ENCODE data around the gene AIM2. TPM values are rescaled to one million over a fixed set of nuclear protein-coding genes. Genes with fewer than 3 reads are reported as not detected.

AIM2 gene
- total RNA-seq, 4 donors from 2014 or later, result not detected

DNA sequence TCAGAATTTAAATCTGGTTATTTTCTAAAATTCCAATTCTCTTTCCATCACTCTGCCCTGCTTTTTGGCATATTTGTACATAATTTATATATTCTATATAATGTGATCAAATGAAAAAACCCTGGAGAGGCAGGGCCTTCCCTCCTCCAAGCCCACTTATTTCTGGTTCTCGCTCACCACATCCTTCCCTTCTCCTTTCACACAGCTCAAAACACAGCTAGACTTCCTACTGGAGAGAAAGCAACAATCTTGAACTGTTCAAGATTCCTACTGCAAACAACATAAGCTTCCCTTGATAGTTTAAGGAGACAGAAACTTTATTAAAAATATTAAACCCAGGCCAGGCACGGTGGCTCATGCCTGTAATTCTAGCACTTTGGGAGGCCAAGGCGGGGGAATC is 7.6 kb upstream of the AIM2 start:
- Histone ChIP-seq H3K36me3 (no peaks in the 10 kb centered on the region), H3K9me3 (no peaks in the 10 kb centered on the region), H3K27me3 (no peaks in the 10 kb centered on the region), H3K27ac (no peak overlapping the region), H3K4me3 (no peak overlapping the region), H3K4me1 (no peaks in the 10 kb centered on the region)
- TF ChIP-seq POLR2A (IDR thresholded peaks at IDR 0.05) (no peak), CTCF (IDR thresholded peaks at IDR 0.05 in 4 of 5, conservative IDR thresholded peaks at IDR 0.05 in 1 of 5) (no peak)
- ATAC-seq, result no peak
- no peak for DNase-seq
- intact Hi-C loops (cut with DNase I; ENCODE audit: low total_unique reads) (no loop called here), in situ Hi-C loops (cut with MboI; ENCODE audit: low sequenced_read_pairs in 4 of 4) (no loop called here)

GRCh38 chr1:159083013-159083412 is 6.4 kb upstream of the AIM2 start:
- no peak for TF ChIP-seq POLR2A (IDR thresholded peaks at IDR 0.05)
- no peak for TF ChIP-seq CTCF (IDR thresholded peaks at IDR 0.05 in 4 of 5, conservative IDR thresholded peaks at IDR 0.05 in 1 of 5)
- intact Hi-C loops (cut with DNase I; ENCODE audit: low total_unique reads), result no loop called here

GRCh38 chr1:159081626-159082025 is 5.1 kb upstream of the AIM2 start:
- ATAC-seq (no peak), DNase-seq (no peak)
- Histone ChIP-seq H3K9me3 (no peaks in the 10 kb centered on the region), H3K27ac (no peak overlapping the region), H3K36me3 (no peaks in the 10 kb centered on the region), H3K4me1 (no peaks in the 10 kb centered on the region), H3K4me3 (no peak overlapping the region), H3K27me3 (no peaks in the 10 kb centered on the region)
- in situ Hi-C loops (cut with MboI; ENCODE audit: low sequenced_read_pairs in 4 of 4), result no loop called here
- intact Hi-C loops (cut with DNase I; ENCODE audit: low total_unique reads), result no loop called here
- TF ChIP-seq CTCF (IDR thresholded peaks at IDR 0.05 in 4 of 5, conservative IDR thresholded peaks at IDR 0.05 in 1 of 5) (no peak), POLR2A (IDR thresholded peaks at IDR 0.05) (no peak)

More at GRCh38 chr1:159083013-159083412, 6.4 kb upstream of the AIM2 start:
- Histone ChIP-seq H3K4me3 (no peak overlapping the region), H3K4me1 (no peaks in the 10 kb centered on the region), H3K36me3 (no peaks in the 10 kb centered on the region), H3K27ac (no peak overlapping the region), H3K9me3 (no peaks in the 10 kb centered on the region), H3K27me3 (no peaks in the 10 kb centered on the region)
- in situ Hi-C loops (cut with MboI; ENCODE audit: low sequenced_read_pairs in 4 of 4), result no loop called here
- DNase-seq (no peak), ATAC-seq (no peak)

DNA sequence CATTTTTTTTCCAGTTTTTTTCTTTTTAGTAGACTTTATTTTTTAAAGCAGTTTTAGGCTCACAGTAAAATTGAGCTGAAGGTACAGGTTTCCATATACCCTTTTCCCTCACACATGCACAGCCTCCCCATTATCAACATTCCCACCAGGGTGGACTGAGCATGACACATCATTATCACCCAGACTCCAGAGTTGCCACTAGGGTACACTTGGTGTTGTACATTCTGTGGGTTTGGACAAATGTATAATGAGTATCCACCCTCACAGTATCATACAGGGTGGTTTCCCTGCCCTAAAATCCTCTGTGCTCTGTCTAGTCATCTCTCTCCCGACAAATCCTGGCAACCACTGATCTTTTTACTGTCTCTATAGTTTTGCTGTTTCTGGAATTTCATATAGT is 3.0 kb upstream of the AIM2 start:
- Histone ChIP-seq H3K27ac (no peak overlapping the region), H3K9me3 (no peaks in the 10 kb centered on the region), H3K27me3 (no peaks in the 10 kb centered on the region), H3K36me3 (no peaks in the 10 kb centered on the region), H3K4me3 (no peak overlapping the region), H3K4me1 (no peaks in the 10 kb centered on the region)
- ATAC-seq, result no peak
- intact Hi-C loops (cut with DNase I; ENCODE audit: low total_unique reads), result loop anchor here (10.0 kb wide), 1 partner anchor 875 kb away; no protein-coding TSS in a partner anchor
- TF ChIP-seq POLR2A (IDR thresholded peaks at IDR 0.05) (no peak), CTCF (IDR thresholded peaks at IDR 0.05 in 4 of 5, conservative IDR thresholded peaks at IDR 0.05 in 1 of 5) (no peak)
- in situ Hi-C loops (cut with MboI; ENCODE audit: low sequenced_read_pairs in 4 of 4), result loop anchor here in 1 of 4 donors (10.0 kb wide), 1 partner anchor 875 kb away; no protein-coding TSS in a partner anchor
- no peak for DNase-seq

Data from gastrocnemius medialis (tissue), 4 donors.